Mesendoderm (in vitro differentiated cells): ENCODE data around the gene CELA2B.

ENCODE experiments used
- DNase-seq: peaks from one replicate; pipeline ENCODE4 v3.0.0; 2013
- H2AK5ac ChIP-seq: 2 replicates; pipeline ENCODE4 v1.6.1; 2013; ENCODE audit warnings: low read length, inconsistent platforms
- H2BK120ac ChIP-seq: 2 replicates; pipeline ENCODE4 v1.6.1; 2013; ENCODE audit warnings: low read depth, mild to moderate bottlenecking, low read length, moderate library complexity, mixed read lengths
- H2BK15ac ChIP-seq: replicated peaks from 2 replicates; pipeline ENCODE4 v1.6.1; 2013; ENCODE audit warnings: low read depth, mild to moderate bottlenecking, moderate library complexity
- H2BK5ac ChIP-seq: 2 replicates; pipeline ENCODE4 v1.6.1; 2013; ENCODE audit warnings: low read length, inconsistent platforms
- H3K18ac ChIP-seq: 2 replicates; pipeline ENCODE4 v1.6.1; 2013; ENCODE audit warnings: mild to moderate bottlenecking, low read length, mixed read lengths
- H3K23ac ChIP-seq: one replicate; pipeline ENCODE4 v1.6.1; 2013; ENCODE audit warnings: low read length
- H3K27ac ChIP-seq: 2 replicates; pipeline ENCODE4 v1.5.1; 2013; ENCODE audit warnings: low read depth, mild to moderate bottlenecking, inconsistent platforms, low read length, moderate library complexity
- H3K27me3 ChIP-seq: 2 replicates; pipeline ENCODE4 v1.6.1; 2013; ENCODE audit warnings: low read length, control low read depth, mild to moderate bottlenecking, inconsistent platforms; ENCODE audit not compliant: insufficient read depth, poor library complexity
- H3K36me3 ChIP-seq: 2 replicates; pipeline ENCODE4 v1.6.1; 2013; ENCODE audit warnings: low read length, inconsistent platforms; ENCODE audit not compliant: control insufficient read depth, insufficient read depth
- H3K4ac ChIP-seq: one replicate; pipeline ENCODE4 v1.6.1; 2013; ENCODE audit warnings: low read depth, mild to moderate bottlenecking, low read length, moderate library complexity
- H3K4me1 ChIP-seq: 2 replicates; pipeline ENCODE4 v1.6.1; 2013; ENCODE audit warnings: low read depth, low read length, inconsistent platforms; ENCODE audit not compliant: control insufficient read depth
- H3K4me2 ChIP-seq: 2 replicates; pipeline ENCODE4 v1.6.1; 2013; ENCODE audit warnings: low read length
- H3K4me3 ChIP-seq: 2 replicates; pipeline ENCODE4 v1.5.1; 2013; ENCODE audit warnings: mild to moderate bottlenecking, low read length
- H3K56ac ChIP-seq: one replicate; pipeline ENCODE4 v1.6.1; 2013; ENCODE audit warnings: low read length
- H3K79me1 ChIP-seq: 2 replicates; pipeline ENCODE4 v1.6.1; 2013; ENCODE audit warnings: low read length, inconsistent platforms
- H3K79me2 ChIP-seq: 2 replicates; pipeline ENCODE4 v1.6.1; 2013; ENCODE audit warnings: mild to moderate bottlenecking, low read length; ENCODE audit not compliant: control insufficient read depth, insufficient read depth
- H3K9ac ChIP-seq: 2 replicates; pipeline ENCODE4 v1.6.1; 2013; ENCODE audit warnings: low read length, inconsistent platforms
- H4K5ac ChIP-seq: one replicate; pipeline ENCODE4 v1.6.1; 2013; ENCODE audit warnings: low read length
- H4K8ac ChIP-seq: one replicate; pipeline ENCODE4 v1.6.1; 2013; ENCODE audit warnings: low read depth, mild to moderate bottlenecking, control low read depth, low read length, moderate library complexity
- WGBS: extraction: QIAGEN DNeasy Blood & Tissue Kit; methylation state at CpG from one replicate; pipeline ENCODE4 v1.1.7; 2013; ENCODE audit warnings: low lambda C conversion rate, missing lambda C conversion rate; ENCODE audit not compliant: insufficient coverage; ENCODE audit errors: extremely low coverage; 5-methylcytosine and 5-hydroxymethylcytosine counted together

The CELA2B gene

GRCh38 chr1:15435239-15436077, 40.4 kb upstream of the CELA2B start:
- WGBS, result no CpG with 5 or more reads among the region's 17 CpGs
- Histone ChIP-seq H3K36me3 (no peaks in the 10 kb centered on the region), H3K18ac (no peak overlapping the region), H2BK15ac (no peak overlapping the region), H2AK5ac (no peak overlapping the region), H3K4me3 (no peak overlapping the region), H3K27ac (no peak overlapping the region), H4K8ac (no peak overlapping the region), H3K4me1 (no peaks in the 10 kb centered on the region), H4K5ac (no peak overlapping the region), H3K56ac (no peak overlapping the region), H3K4ac (no peak overlapping the region), H2BK5ac (no peak overlapping the region), H3K23ac (no peak overlapping the region), H3K4me2 (no peak overlapping the region), H3K79me1 (no peaks in the 10 kb centered on the region), H3K79me2 (no peaks in the 10 kb centered on the region), H3K9ac (no peak overlapping the region), H2BK120ac (no peak overlapping the region), H3K27me3 (no peaks in the 10 kb centered on the region)
- DNase-seq, result no peak

GRCh38 chr1:15436881-15437442, 38.9 kb upstream of the CELA2B start:
- Histone ChIP-seq H3K9ac (no peak overlapping the region), H3K27ac (no peak overlapping the region), H3K18ac (no peak overlapping the region), H3K4me3 (no peak overlapping the region), H2AK5ac (no peak overlapping the region), H3K36me3 (no peaks in the 10 kb centered on the region), H2BK120ac (no peak overlapping the region), H3K23ac (no peak overlapping the region), H3K4me1 (no peaks in the 10 kb centered on the region), H2BK5ac (no peak overlapping the region), H3K79me1 (no peaks in the 10 kb centered on the region), H3K79me2 (no peaks in the 10 kb centered on the region), H3K4me2 (no peak overlapping the region), H3K56ac (no peak overlapping the region), H3K4ac (no peak overlapping the region), H3K27me3 (no peaks in the 10 kb centered on the region), H2BK15ac (no peak overlapping the region), H4K8ac (no peak overlapping the region), H4K5ac (no peak overlapping the region)
- WGBS, result no CpG with 5 or more reads among the region's 6 CpGs
- no peak for DNase-seq

GRCh38 chr1:15439325-15439724, 36.6 kb upstream of the CELA2B start:
- no peak overlapping the region for H3K4me3 ChIP-seq
- no peaks in the 10 kb centered on the region for H3K27me3 ChIP-seq
- no peak overlapping the region for H3K4ac ChIP-seq
- H2AK5ac ChIP-seq, result no peak overlapping the region
- no peak overlapping the region for H3K27ac ChIP-seq
- no peaks in the 10 kb centered on the region for H3K79me2 ChIP-seq
- H4K5ac ChIP-seq, result no peak overlapping the region
- no peak overlapping the region for H2BK120ac ChIP-seq
- H3K4me2 ChIP-seq, result no peak overlapping the region
- H3K9ac ChIP-seq, result no peak overlapping the region
- H3K4me1 ChIP-seq, result no peaks in the 10 kb centered on the region
- H3K79me1 ChIP-seq, result no peaks in the 10 kb centered on the region
- no peak for DNase-seq
- no peak overlapping the region for H2BK15ac ChIP-seq
- H4K8ac ChIP-seq, result no peak overlapping the region
- no peak overlapping the region for H3K18ac ChIP-seq
- no peaks in the 10 kb centered on the region for H3K36me3 ChIP-seq
- H3K23ac ChIP-seq, result no peak overlapping the region
- no CpG with 5 or more reads among the region's 14 CpGs for WGBS
- no peak overlapping the region for H2BK5ac ChIP-seq
- H3K56ac ChIP-seq, result no peak overlapping the region

GRCh38 chr1:15440357-15440756, 35.5 kb upstream of the CELA2B start:
- Histone ChIP-seq H2AK5ac (no peak overlapping the region), H3K4ac (no peak overlapping the region), H3K18ac (no peak overlapping the region), H3K27ac (no peak overlapping the region), H3K4me2 (no peak overlapping the region), H4K5ac (no peak overlapping the region), H3K4me1 (no peaks in the 10 kb centered on the region), H3K56ac (no peak overlapping the region), H4K8ac (no peak overlapping the region), H3K27me3 (no peaks in the 10 kb centered on the region), H3K23ac (no peak overlapping the region), H2BK15ac (no peak overlapping the region), H3K79me2 (no peaks in the 10 kb centered on the region), H2BK5ac (no peak overlapping the region), H3K4me3 (no peak overlapping the region), H2BK120ac (no peak overlapping the region), H3K9ac (no peak overlapping the region), H3K79me1 (no peaks in the 10 kb centered on the region), H3K36me3 (no peaks in the 10 kb centered on the region)
- WGBS, result no CpG with 5 or more reads among the region's 13 CpGs
- DNase-seq, result no peak

GRCh38 chr1:15441247-15441646, 34.7 kb upstream of the CELA2B start:
- DNase-seq, result no peak
- H4K8ac ChIP-seq, result no peak overlapping the region
- H3K56ac ChIP-seq, result no peak overlapping the region
- H2AK5ac ChIP-seq, result no peak overlapping the region
- H3K9ac ChIP-seq, result no peak overlapping the region
- H3K36me3 ChIP-seq, result no peaks in the 10 kb centered on the region
- no peak overlapping the region for H2BK5ac ChIP-seq
- H3K4ac ChIP-seq, result no peak overlapping the region
- no peak overlapping the region for H3K23ac ChIP-seq
- H2BK15ac ChIP-seq, result no peak overlapping the region
- H3K4me2 ChIP-seq, result no peak overlapping the region
- H4K5ac ChIP-seq, result no peak overlapping the region
- no peak overlapping the region for H2BK120ac ChIP-seq
- no peaks in the 10 kb centered on the region for H3K79me1 ChIP-seq
- H3K4me1 ChIP-seq, result no peaks in the 10 kb centered on the region
- WGBS, result no CpG with 5 or more reads among the region's 6 CpGs
- no peak overlapping the region for H3K4me3 ChIP-seq
- no peaks in the 10 kb centered on the region for H3K27me3 ChIP-seq
- H3K79me2 ChIP-seq, result no peaks in the 10 kb centered on the region
- H3K27ac ChIP-seq, result no peak overlapping the region
- H3K18ac ChIP-seq, result no peak overlapping the region
